ENCODE data around the gene PGAP2.

PGAP2 gene

DNA sequence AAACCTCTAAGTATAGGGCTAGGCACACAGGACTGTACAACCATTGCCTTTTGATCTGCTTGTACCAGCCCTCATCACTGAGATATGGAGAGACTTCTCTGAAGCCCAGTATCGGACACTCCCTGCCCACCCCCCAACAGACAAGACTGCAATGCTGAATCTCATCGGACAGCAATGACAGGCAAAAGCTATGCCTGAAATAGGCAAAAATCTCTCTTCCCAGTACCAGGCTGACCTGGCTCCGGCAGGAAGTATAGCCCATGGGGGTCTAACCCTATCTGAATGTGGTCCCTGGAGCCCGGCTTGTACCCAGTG, 25.9 kb downstream of the PGAP2 start:
- DNase-seq, result no peak

DNA sequence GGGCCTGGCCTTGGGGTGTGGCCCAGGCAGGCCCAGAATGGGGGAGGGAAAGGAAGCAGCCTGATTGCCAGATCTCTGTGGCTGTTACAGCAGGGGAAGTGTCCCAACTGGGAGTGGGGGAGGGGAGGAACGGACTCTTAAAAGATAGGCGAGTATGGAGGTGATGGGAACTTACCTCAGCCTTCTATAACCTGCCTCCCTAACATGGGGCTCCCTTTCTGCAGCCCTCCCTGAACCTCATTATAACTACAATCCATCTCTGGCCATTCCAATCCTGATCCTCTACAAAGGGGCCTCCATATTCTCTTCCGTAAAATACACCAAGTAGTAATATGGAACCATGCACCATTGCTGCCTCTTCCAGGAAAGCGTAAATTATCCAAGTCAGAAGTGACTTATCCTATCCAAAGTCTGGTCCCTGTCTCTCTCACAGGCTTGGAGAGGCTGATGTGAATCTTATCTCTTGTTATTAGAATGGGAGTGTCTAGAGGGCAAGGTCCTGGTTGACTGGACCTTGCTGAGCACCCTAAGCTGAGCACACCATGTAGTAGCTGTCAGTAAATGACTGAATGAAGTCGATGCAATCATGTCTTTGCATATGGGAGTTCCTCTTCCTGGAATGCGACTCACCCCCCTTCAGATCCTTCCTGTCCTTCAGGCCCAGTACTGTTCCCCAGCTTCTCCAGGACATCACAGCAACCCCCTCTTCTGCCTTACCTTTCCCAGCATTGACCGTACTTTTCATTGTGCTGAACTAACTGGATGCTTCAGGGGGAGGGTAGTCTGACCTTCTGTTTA, 26.5 kb downstream of the PGAP2 start:
- no peak for DNase-seq

DNA sequence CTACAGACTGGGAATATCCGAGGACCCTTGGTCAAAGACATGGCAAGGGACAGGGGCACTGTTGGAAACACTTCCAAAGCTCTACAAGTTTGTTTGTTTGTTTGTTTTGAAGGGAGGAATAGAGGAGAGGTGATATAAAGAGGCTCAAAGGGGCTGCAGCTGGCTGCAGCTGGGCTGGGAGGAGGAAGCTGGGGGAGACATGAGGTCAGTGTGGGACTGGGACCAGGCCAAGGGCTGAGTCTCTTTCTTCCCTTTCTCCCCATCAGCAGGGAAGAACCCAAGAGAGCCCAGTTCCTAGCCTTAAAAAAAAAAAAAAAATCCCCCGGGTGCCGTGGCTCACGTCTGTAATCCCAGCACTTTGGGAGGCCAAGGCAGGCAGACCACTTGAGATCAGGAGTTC, 27.4 kb downstream of the PGAP2 start:
- DNase-seq, result no peak

DNA sequence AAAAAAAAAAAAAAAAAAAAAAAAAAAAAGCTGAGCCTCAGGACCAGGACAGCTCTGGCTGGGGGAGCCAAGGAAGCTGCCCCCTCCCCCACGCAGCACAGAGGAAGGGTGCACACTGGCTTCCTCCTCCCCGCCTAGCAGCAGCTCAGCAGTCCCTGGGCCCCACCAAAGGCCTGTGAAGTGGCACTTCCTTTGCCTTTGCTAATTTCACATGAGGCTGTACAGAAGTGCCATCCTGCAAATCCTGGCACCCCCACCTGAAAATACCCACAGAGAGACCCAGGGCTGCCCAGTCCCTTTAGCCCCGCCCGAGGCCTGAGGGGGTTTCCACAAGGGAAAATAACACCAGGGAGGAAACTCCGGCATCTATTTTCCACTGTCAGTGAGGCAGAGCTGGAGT, 28.5 kb downstream of the PGAP2 start:
- DNase-seq, result no peak

DNA sequence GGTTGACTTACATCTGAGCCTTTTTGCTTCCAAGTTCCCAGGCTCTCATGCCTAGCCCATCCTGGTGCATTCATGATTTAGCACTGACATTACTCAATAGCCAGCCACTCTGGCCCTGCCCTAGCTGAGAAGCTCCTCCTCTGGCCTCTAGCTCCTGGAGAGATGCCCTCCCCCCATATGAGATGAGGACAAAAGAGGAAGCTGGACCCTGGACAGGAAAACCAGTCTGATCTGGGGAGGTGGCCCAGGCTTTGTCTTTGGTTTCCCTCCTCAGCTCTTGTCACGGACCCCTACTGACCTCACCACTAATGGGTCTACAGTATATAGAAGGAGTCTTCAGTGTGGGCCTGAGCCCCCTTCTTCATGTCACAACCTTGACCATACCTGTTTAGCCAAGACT, 29.4 kb downstream of the PGAP2 start:
- no peak for DNase-seq

DNA sequence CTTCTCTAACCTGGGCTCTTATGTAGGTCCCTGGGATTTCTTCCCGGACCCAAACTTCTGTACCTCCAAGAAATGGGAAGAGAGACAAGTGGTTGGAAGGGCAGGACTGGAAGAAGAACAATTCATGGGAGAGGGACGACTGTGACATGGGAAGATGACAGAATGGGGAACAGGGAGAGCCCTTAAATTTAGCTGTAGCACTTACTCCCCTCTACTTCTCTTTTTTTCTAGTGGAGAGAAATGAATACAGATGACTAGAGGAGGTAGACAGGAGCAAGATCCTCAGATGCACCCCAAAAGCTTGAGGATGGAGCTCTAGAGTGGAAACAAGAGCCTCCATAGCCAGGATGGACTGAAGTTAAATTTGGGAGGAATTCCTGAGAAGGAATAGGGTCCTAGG, 30.1 kb downstream of the PGAP2 start:
- DNase-seq, result no peak

DNA sequence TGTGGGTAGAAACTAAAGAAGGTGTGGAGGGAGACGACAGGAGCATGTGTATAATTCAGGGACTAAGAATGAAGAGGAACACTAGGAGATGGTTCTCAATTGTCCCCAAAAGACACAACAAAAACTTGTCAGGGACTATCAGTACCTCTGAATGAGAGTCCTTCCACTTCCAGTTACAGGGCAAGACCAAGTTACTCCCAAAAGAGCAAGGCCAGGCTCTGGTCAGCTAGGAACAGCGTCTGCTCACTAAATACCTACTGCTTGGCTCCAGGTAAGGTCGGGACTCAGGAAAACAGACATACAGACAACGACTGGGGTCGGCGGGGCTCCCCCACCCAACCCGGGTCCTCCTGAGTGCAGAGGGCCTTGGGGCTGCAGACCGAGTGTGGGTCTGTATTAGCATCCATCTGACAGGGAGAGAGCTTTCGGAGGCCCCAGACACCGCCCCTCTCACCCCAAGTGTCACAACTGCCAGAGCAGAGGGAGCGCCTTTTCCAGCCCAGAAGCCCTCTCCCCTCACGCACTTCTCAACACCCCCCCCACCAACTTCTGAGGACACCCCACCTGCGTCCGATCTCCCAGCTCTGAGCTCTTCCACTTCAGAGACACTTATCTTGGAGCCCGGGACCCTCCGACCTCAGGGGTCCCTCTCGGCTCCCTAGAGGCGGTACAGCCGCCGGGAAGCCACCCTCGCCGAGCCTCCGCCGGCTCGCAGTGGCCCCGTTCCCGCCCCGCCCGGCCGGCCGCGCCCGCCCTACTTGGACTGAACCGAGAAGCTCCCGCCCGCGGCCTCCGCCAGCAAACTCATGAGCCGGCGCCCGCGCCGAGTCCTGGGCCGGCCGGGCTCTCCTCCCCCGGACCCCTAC, 31.9 kb downstream of the PGAP2 start:
- no peak for DNase-seq

DNA sequence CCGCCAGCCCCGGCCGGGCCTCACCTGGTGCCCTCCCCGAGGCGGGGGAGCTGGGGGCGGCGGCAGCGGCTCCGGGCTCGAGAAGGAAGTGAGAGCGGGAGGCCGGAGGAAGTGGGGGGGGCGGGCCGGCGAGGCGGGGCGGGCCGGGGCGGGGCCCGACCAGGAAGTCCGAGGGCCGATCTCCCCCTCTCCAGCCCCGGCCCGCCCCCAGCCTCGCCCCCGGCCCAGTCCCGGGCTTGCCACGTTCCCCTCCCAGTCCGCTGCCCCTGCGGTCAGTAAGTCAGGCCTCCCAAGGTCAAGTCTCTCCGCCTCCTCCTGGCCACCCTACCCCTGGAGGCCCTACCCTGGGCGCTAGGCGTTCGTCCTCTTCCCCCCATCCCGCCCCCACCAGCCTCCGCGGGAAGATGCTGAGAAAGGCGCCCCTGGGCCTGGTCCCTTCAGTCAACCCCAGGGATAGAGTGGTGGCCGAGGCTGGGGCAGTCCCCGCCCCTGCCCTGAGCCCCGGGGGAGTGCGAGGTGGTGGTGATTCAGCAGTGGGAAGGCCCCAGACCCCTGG, 32.6 kb downstream of the PGAP2 start, which contains the start of gene RHOG:
TSS of gene RHOG (minus strand) at position 90 of the 556 bp plus-strand sequence. CDS start 12,821 bp downstream, outside the sequence.
- DNase-seq, result peak; percentile 63

DNA sequence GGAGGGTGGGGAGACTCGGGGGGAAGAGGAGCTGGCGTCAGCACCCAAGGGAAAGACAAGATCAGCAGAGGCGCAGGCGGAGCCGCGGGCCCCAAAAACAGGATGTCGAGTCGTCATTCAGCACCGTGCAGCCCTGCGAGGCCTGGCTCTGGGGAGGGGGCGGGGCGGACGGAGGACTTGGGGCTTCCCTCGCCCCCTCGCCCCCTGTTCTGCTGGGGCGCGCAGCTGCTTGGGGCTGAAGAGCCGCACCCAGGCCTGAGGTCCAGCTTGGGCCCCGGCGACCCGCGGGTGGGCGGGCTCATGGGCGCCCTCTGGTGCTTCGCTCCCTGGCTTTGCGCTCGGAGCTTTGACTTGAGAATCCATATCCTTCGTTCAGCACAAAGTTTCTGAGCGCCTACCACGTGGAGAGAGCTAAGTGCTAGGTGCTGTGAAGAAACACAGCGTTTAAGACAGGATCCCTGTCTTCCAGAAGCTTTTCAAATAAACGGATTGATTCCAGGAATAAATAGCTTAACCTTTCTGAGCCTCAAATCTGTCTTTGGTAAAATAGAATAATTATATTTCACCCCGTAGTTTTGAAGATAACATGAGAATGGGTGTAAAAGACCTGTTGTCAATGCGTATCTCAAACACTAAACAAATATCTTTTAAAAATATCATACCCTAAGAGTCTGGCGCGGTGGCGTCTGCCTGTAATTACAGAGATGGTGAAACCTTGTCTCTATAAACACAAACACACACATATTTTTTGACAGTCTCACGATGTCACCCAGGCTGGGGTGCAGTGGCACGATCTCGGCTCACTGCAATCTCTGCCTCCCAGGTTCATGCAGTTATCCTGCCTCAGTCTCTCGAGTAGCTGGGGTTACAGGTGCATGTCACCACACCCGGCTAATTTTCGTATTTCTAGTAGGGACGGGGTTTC, 33.3 kb downstream of the PGAP2 start:
- DNase-seq, result peak; percentile 79 to 85

DNA sequence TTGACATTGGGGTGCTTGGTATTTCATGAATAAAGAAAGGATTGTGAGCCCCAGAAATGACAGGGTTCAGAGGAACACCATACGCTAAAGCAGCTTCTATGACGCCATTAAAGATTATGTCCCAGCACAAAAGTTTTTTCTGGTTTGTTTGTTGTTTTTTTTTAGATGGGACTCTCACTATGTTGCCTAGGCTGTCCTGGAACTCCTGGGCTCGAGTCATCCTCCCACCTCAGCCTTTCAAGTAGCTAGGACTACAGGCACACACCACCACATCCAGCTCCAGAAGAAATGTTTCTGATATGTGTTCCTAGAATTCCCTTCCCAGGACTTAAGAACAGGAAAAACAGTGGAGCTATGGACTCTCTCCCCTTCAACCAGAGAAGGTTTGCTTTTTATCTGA, 35.0 kb downstream of the PGAP2 start:
- DNase-seq, result no peak

DNA sequence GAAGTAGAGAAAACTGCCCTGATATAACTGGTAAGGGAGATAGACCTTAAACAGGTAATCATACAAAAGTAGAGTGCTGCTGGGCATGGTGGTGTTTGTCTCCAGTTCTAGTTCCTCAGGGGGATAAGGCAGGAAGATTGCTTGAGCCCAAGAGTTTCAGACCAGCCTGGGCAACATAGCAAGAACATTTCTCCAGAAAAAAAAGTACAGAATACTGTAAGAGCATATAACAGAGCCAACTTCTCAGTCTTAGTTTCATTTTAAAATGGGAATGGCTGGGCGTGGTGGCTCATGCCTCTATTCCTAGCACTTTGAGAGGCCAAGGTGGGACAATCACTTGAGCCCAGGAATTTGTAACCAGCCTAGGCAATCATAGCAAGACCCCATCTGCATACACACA, 36.9 kb downstream of the PGAP2 start:
- no peak for DNase-seq

DNA sequence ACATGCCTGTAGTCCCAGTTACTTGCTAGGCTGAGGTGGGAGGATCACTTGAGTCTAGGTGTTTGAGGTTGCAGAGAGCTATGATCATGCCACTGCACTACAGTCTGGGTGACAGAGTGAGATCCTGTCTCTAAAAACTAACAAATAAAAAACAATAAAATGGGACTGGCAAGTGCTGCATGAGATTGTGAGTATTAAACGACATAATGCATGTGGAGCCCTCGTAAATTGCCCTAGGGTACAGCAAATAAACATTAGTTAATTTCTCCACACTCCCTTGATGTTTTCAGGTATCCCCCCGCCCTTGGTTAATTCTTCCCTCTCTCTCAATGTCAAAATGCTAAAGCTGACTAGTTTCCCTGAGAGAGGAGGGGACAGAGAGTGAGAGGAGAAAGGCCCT, 37.3 kb downstream of the PGAP2 start:
- no peak for DNase-seq

DNA sequence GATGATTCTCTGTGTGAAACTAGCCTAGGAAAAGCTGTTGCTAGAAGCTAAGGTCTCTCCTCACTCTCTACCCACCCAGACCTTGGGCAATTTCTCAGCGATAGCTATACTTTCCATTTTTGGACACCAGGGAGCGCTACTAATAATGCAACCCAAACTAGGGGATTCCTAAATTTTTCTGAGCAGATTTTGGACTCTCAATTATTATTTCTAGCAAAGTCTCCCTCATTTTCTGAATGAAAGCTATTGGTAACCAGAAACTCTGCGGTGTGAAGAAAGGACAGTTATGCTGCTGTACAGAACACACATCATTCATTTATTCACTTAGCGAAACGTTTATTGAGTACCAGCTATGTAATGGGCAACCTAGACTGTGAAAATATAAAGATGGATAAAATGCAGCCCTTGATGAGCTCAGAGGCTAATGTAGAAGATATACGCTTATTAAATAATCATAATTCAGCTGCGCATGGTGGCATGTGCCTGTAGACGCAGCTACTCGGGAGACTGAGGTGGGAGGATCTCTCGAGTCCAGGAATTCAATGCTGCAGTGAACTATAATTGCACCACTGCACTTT, 41.0 kb downstream of the PGAP2 start:
- peak; percentile 8 to 19 for DNase-seq

DNA sequence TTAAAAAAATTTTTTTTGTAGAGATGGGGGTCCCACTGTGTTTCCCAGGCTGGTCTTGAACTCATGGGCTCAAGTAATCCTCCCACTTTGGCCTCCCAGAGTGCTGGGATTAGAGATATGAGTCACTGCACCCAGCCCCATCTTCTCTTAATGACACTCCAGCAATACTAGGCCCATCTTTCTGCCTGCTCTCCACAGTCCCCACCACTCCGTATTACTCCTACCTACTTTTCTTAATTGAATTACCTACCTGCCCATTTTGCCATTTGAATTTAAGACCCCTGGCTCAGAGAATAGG, 45.1 kb downstream of the PGAP2 start:
- DNase-seq, result no peak

DNA sequence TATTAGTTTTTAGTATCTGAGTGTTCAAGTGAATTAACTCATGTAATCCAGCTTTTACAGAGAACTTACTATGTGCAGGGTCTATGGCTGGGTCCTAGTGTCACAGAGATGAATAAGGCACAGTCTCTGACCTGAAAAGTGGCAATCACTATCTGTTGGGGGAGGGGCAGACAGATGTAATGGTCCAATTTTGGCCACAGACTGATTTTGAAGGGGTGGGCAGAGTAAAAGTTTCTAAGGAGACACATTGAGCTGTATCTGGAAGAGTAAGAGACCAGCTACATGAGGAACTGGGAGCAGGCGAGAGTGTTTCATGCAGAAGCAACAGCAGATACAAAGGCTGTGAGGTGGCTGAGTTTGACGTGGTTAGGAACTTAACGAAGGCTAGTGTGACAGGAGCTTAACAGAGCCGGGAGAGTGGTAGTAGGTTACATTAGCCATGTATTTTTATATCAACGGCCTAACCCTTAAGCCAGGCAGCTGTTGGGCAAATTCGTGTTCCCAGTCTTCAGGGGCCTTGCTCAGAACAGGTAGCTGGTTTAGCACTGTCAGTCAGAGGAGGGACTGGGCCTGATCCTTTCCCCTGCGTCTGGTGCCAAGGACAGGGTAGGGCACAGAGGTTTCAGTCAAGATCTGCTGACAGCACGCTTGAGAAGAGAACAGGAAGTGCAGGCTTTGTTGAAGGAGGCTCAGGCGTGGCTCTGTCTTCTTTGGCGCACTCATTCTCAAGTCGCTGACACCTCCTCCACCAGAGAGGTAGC, 45.7 kb downstream of the PGAP2 start:
- DNase-seq, result no peak

DNA sequence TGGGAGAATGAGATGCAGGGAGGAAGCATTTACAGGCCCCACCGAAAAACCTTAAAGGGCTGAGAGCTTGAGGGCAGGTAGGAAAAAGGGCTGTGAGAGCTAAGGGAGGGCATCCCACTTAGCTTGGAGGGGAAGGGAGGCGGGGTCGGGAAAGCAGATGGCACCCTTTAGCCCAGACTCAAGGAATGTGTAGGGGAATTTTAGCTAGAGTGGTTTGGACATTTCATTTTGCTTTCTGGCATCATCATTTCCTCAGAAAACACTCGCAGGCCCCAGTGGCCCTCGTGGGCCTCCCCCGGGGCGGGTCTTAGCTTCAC, 46.3 kb downstream of the PGAP2 start:
- no peak for DNase-seq

DNA sequence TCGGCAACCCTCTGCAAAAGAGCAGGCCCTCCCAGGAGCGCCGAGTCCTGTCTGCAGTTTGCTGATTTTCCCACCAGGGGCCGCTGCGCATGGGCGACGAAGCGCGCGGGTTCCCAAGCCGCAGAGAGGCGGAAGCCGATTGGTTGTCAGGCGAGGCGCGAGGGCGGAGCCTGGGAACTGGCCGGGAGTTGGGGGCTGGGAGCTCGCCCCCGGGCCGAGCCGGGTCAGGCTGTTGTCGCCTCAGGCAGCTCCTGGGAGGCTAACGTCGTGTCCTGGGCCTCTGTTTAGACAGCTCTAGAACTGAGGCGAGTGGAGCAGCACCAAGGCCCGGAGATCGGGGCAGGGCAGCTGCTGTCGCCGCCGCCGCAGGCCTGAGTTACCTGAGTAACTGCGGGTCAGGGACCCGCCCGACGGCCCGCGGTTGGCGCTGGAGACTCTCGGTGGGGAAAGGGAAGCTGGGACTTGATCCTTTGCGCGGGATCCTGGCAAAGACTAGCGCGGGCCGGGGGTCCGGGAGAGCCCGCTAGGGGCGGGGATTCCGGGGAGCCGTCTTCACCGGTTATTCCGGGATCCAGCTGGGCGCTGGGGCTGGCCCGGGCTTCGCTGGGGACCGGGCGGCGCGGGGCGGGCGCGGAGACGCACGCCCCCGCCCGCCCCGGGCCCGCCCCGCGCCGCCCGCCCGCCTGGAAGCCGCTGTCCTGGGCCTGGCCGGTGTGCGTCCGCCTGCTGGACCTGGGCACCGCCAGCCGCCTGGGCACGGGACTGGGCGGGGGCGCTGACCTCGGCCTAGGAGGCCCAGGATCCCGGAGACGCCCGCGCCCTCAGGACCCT, 46.8 kb downstream of the PGAP2 start, which contains the start of gene STIM1:
TSS of gene STIM1 (plus strand) at position 688 of the 831 bp plus-strand sequence. CDS start 607 bp downstream, outside the sequence.
- peak; percentile 88 to 91 for DNase-seq

DNA sequence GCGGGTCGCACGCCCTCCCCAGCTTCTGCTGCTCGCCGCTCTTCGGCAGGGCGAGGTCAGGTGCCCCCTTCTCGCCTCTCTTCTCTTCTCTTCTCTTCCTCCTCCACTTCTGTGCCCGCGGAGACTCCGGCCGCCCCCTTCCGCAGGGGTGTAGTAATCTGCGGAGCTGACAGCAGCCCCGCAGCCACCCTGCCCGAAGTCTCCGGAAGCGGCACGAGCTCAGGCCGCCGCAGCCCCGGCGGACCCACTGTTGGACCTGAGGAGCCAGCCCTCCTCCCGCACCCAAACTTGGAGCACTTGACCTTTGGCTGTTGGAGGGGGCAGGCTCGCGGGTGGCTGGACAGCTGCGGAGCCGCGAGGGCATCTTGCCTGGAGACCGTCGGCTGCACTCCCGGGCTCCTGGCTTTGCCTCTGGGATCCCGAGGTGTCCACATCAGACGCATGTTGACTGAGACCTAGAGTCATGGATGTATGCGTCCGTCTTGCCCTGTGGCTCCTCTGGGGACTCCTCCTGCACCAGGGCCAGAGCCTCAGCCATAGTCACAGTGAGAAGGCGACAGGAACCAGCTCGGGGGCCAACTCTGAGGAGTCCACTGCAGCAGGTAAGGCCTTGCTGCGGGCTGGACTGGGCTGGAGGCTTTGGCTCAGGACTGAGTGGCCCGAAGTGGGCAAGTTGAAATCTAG, 47.6 kb downstream of the PGAP2 start:
- peak in 1 of 2 experiments; percentile 37 for DNase-seq

DNA sequence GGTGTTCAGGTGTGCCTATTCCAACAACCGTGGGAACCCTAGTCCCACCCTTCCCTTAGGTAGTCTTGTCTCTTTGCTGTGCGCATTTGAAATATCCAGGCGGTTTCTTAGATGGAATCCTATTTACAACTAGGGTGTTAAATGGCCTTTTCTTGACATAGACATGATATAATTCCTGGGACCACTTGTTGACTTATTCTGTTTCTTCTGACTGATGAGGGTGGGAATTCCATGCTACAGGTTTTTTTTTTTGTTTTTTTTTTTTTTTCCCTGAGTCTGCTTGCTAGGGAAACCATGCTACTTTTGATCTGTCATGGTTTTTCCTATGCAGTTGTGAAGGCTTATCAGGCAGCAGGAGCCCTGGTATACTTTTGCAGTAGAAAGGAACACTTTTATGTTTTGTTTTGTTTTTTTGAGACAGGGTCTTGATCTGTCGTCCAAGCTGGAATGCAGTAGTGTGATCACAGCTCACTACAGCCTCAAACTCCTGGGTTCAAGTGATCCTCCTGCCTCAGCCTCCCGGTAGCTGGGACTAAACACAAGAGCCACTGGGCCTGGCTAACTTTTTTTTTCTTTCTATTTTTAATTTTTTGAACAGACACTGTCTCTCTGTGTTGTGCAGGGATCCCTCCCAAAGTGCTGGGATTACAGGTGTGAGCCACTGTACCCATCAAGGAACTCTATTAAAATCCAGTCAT, 48.6 kb downstream of the PGAP2 start:
- DNase-seq, result no peak

DNA sequence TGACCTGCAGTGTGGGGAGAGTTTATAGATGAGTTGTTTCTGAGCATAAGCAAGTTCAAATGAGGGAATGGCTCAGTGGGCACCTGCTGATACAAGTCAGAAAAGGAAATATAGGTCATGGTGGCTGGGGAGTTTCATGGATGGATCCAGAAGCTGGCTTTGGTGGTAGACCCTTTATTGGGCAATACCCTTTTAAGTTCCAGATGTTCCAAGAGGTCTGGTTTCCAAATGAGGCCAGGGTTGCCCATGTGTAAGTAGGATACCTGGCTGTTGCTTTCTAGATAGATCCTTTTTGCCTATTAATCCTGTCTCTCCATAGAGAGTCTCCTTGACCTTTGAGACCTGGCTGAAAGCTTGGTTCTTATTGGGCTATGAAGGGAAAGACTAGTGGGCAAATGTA, 49.3 kb downstream of the PGAP2 start:
- no peak for DNase-seq
